Endothelial cell of umbilical vein (primary cell): ENCODE measurements around the gene TRIM46. TPM values are rescaled to one million over a fixed set of nuclear protein-coding genes. Genes with fewer than 3 reads are reported as not detected.
A peak's percentile ranks its signal among the peaks of the same experiment; 100 is the strongest.
"Not testable (repeated sequence)": the region's sequence is repeated elsewhere in the genome, so short reads cannot be mapped to it uniquely, and the experiment has no call there.

ENCODE experiments used
- BruUV-seq: library from RNA; stranded (reverse); fragments of 400-500 nt; replicated peaks from 2 replicates; lab custom pipeline; 2021; lab: Mats Ljungman, UMichigan
- CTCF ChIA-PET: fragments of 300-600, 350-600 bp; sonication (Branson Sonifier 250); formaldehyde crosslinking; loops from one replicate; lab custom pipeline; 2021; ENCODE audit warnings: antibody characterized with exemption, inconsistent platforms; lab: Charles Lee
- POLR2A ChIA-PET: fragments of 300-600, 350-600 bp; sonication (Branson Sonifier 250); formaldehyde crosslinking; loops from one replicate; lab custom pipeline; 2021; ENCODE audit warnings: antibody characterized with exemption, inconsistent platforms; lab: Charles Lee
- DNase-seq: peaks from one replicate; pipeline ENCODE4 v3.0.0-alpha.2; 2011; ENCODE audit warnings: low read depth, low spot score
- FAIRE-seq: peaks from 2 replicates; lab custom pipeline; 2011; peaks lifted over from hg19 to GRCh38; lab: Jason Lieb, UNC
- H2AFZ ChIP-seq: 2 replicates; pipeline ENCODE4 v1.6.0; 2012; ENCODE audit warnings: low read depth, low read length, control low read depth, inconsistent platforms
- H3K27ac ChIP-seq: 2 replicates; pipeline ENCODE4 v1.5.1; 2011; ENCODE audit warnings: low read depth, mild to moderate bottlenecking, control low read depth, low read length, moderate library complexity; ENCODE audit not compliant: insufficient read depth
- H3K27me3 ChIP-seq, 2 experiments: 2 replicates each; pipeline versions ENCODE4 v1.6.0 to v1.6.1; 2011; ENCODE audit warnings: low read length in 2 of 2, mixed read lengths in 1 of 2; ENCODE audit not compliant: control insufficient read depth in 2 of 2, insufficient read depth in 2 of 2
- H3K36me3 ChIP-seq, 2 experiments: 2 replicates in 1 of 2; 3 replicates in 1 of 2; pipeline ENCODE4 v1.5.1; 2011; ENCODE audit warnings: low read length in 2 of 2, mild to moderate bottlenecking in 1 of 2, moderate library complexity in 1 of 2; ENCODE audit not compliant: control insufficient read depth in 2 of 2, insufficient read depth in 2 of 2; ENCODE audit errors: extremely low read depth in 1 of 2
- H3K4me1 ChIP-seq: 3 replicates; pipeline ENCODE4 v1.5.1; 2011; ENCODE audit warnings: mild to moderate bottlenecking, low read length; ENCODE audit not compliant: control insufficient read depth, insufficient read depth; ENCODE audit errors: extremely low read depth
- H3K4me2 ChIP-seq: 2 replicates; pipeline ENCODE4 v1.6.1; 2011; ENCODE audit warnings: low read length, control low read depth, mixed read lengths; ENCODE audit not compliant: insufficient read depth
- H3K4me3 ChIP-seq, 3 experiments: fragments of 200-600 bp in 1 of 3; sonication (generic), shearing (Covaris generic) in 1 of 3; replicated peaks in 1 of 3; 2 replicates each; pipeline ENCODE4 v1.5.1; 2011 to 2016; ENCODE audit warnings: control low read depth in 3 of 3, low read length in 3 of 3, mild to moderate bottlenecking in 2 of 3, inconsistent platforms in 1 of 3, low read depth in 1 of 3, moderate library complexity in 1 of 3; ENCODE audit not compliant: insufficient read depth in 1 of 3
- H3K79me2 ChIP-seq: 2 replicates; pipeline ENCODE4 v1.6.0; 2012; ENCODE audit warnings: low read length, inconsistent platforms; ENCODE audit not compliant: control insufficient read depth, insufficient read depth
- H3K9ac ChIP-seq: replicated peaks from 2 replicates; pipeline ENCODE3; 2011; ENCODE audit warnings: low read length, control low read depth; ENCODE audit not compliant: insufficient read depth; ENCODE audit errors: extremely low read depth
- H3K9me1 ChIP-seq: replicated peaks from 3 replicates; pipeline ENCODE4 v1.6.0; 2011; ENCODE audit warnings: mild to moderate bottlenecking, low read length; ENCODE audit not compliant: control insufficient read depth, insufficient read depth; ENCODE audit errors: extremely low read depth
- H3K9me3 ChIP-seq: replicated peaks from 2 replicates; pipeline ENCODE4 v1.5.1; 2012; ENCODE audit warnings: low read length, inconsistent platforms; ENCODE audit not compliant: control insufficient read depth, insufficient read depth
- H4K20me1 ChIP-seq: replicated peaks from 2 replicates; pipeline ENCODE3; 2011; ENCODE audit warnings: mild to moderate bottlenecking, low read length; ENCODE audit not compliant: control insufficient read depth, insufficient read depth; ENCODE audit errors: extremely low read depth
- CTCF ChIP-seq, 2 donors: IDR thresholded peaks; 1 replicate in 1 of 2; 2 replicates in 1 of 2; pipeline ENCODE4 v1.5.1; 2011; ENCODE audit warnings: low read length in 2 of 2, mild to moderate bottlenecking in 2 of 2, moderate library complexity in 2 of 2, control low read depth in 1 of 2, inconsistent platforms in 1 of 2, low read depth in 1 of 2; ENCODE audit not compliant: insufficient read depth in 1 of 2; ENCODE audit errors: extremely low read depth in 1 of 2
- EZH2 ChIP-seq: IDR thresholded peaks from 2 replicates; pipeline ENCODE4 v1.6.1; 2012; ENCODE audit warnings: borderline replicate concordance, low read depth, mild to moderate bottlenecking, moderate library complexity, low read length, inconsistent platforms; ENCODE audit not compliant: severe bottlenecking
- FOS ChIP-seq: IDR thresholded peaks from 2 replicates; pipeline ENCODE4 v1.6.1; 2011; ENCODE audit warnings: mild to moderate bottlenecking, low read length, moderate library complexity, borderline replicate concordance; ENCODE audit not compliant: insufficient read depth
- GATA2 ChIP-seq: IDR thresholded peaks from 2 replicates; pipeline ENCODE4 v1.7.0; 2011; ENCODE audit warnings: low read depth, mild to moderate bottlenecking, moderate library complexity, mixed read lengths, low read length; ENCODE audit not compliant: insufficient read length, insufficient read depth
- JUN ChIP-seq: IDR thresholded peaks from 2 replicates; pipeline ENCODE4 v1.6.1; 2011; ENCODE audit warnings: borderline replicate concordance, low read depth; ENCODE audit not compliant: insufficient read length, insufficient read depth
- MAX ChIP-seq: IDR thresholded peaks from 2 replicates; pipeline ENCODE4 v1.6.1; 2011; ENCODE audit not compliant: insufficient read depth, insufficient read length
- MYC ChIP-seq: IDR thresholded peaks from one replicate; pipeline ENCODE4 v1.6.1; 2011; ENCODE audit warnings: mild to moderate bottlenecking, low read depth, low read length
- POLR2A ChIP-seq: IDR thresholded peaks from 2 replicates; pipeline ENCODE4 v1.6.1; 2012; ENCODE audit warnings: low read depth, mild to moderate bottlenecking, control low read depth, low read length
- POLR2AphosphoS5 ChIP-seq: IDR thresholded peaks from 2 replicates; pipeline ENCODE4 v1.6.1; 2012; ENCODE audit warnings: low read depth, mild to moderate bottlenecking, control low read depth, low read length, moderate library complexity; ENCODE audit not compliant: insufficient read depth
- dilution Hi-C: fragments of 300-500 bp; cut with MboI; formaldehyde crosslinking; loops from one replicate; pipeline ENCODE4 v1.15.0; 2019; ENCODE audit warnings: low sequenced_read_pairs; ENCODE audit not compliant: extremely low pct_ligation_motif_present
- intact Hi-C: fragments of 100-400 bp; cut with micrococcal nuclease; formaldehyde crosslinking; loops from one replicate; pipeline ENCODE4 v1.10.0; 2022
- polyA plus RNA-seq, 4 experiments: library from polyadenylated mRNA; depleted of rRNA in 3 of 4; stranded (reverse) in 3 of 4; unstranded in 1 of 4; fragments of >200 nt; gene quantifications; 2 replicates each; pipeline versions ENCODE4 v1.2.1 to v1.2.3, GENCODE V29; 2011 to 2012; ENCODE audit warnings: missing spikeins in 1 of 4
- total RNA-seq: library from RNA; stranded (reverse); gene quantifications from 2 replicates; pipeline ENCODE4 v1.2.3, GENCODE V29; 2021

TRIM46 gene
- total and polyA plus RNA-seq, 2 donors (not counting 3 experiments of a cell fraction or from before 2014, with no cell fraction given): 9.5 to 10.0 TPM

GRCh38 chr1:155228096-155228427, 54.4 kb downstream of the TRIM46 start:
- FAIRE-seq (no peak), DNase-seq (no peak)
- CTCF ChIA-PET: interaction anchor here (1.5 to 3.0 kb wide), 3 partner anchors 20 to 53 kb away, joined by 6 to 69 read pairs (median 10); partner anchors contain the start of genes MTX1 and THBS3
- peak overlapping the region; percentile 92 for H2AFZ ChIP-seq
- no peak for TF ChIP-seq POLR2A
- TF ChIP-seq POLR2AphosphoS5: no peak
- no peak for TF ChIP-seq GATA2
- TF ChIP-seq MAX: no peak
- TF ChIP-seq FOS: no peak
- TF ChIP-seq JUN: no peak
- TF ChIP-seq EZH2: no peak
- no peak for TF ChIP-seq MYC
- TF ChIP-seq CTCF (IDR thresholded peaks at IDR 0.05; ENCODE audit: extremely low read depth in 1 of 2, insufficient read depth in 1 of 2, low read depth in 1 of 2, low read length in 2 of 2): no peak
- no peaks in the 10 kb centered on the region for H3K36me3 ChIP-seq
- H4K20me1 ChIP-seq: no peaks in the 10 kb centered on the region
- peak overlapping the region; percentile 75 for H3K9ac ChIP-seq
- H3K9me1 ChIP-seq: no peaks in the 10 kb centered on the region
- peak overlapping the region; percentile 33 for H3K27ac ChIP-seq
- dilution Hi-C loops: no loop called here
- no TSS peak for BruUV-seq
- no peaks in the 10 kb centered on the region for H3K9me3 ChIP-seq
- intact Hi-C loops: loop anchor here (5.0 kb wide), 1 partner anchor 36 kb away; no protein-coding TSS in a partner anchor
- POLR2A ChIA-PET: no interaction called here
- H3K27me3 ChIP-seq: no peaks in the 10 kb centered on the region
- H3K4me3 ChIP-seq: peak overlapping the region in 1 of 3 experiments; percentile 28
- peaks cover 8% of the 10 kb centered on the region for H3K79me2 ChIP-seq
- H3K4me1 ChIP-seq: peaks cover 31% of the 10 kb centered on the region
- H3K4me2 ChIP-seq: peak overlapping the region; percentile 77

GRCh38 chr1:155231302-155231701, 57.7 kb downstream of the TRIM46 start:
- H3K36me3 ChIP-seq, H3K4me3 ChIP-seq, H2AFZ ChIP-seq, H3K27me3 ChIP-seq, H3K9ac ChIP-seq, POLR2A ChIA-PET, FAIRE-seq, H4K20me1 ChIP-seq, DNase-seq, H3K4me2 ChIP-seq, H3K9me3 ChIP-seq, H3K9me1 ChIP-seq, H3K27ac ChIP-seq, BruUV-seq, H3K79me2 ChIP-seq, intact Hi-C loops, dilution Hi-C loops: not testable (repeated sequence)
- CTCF ChIA-PET: interaction anchor here (1.2 kb wide), 1 partner anchor 58 kb away, joined by 3 read pairs; the partner anchor contains the start of gene KRTCAP2
- H3K4me1 ChIP-seq: peaks cover 10% of the 10 kb centered on the region
